Epithelial cell of prostate (primary cell): ENCODE data around the gene PRLR.
"Not testable (repeated sequence)": the region's sequence is repeated elsewhere in the genome, so short reads cannot be mapped to it uniquely, and the experiment has no call there.

Source experiments
- DNase-seq: peaks from one replicate; pipeline ENCODE4 v3.0.0-alpha.2; 2011; ENCODE audit warnings: low read depth, low spot score
- H3K27ac ChIP-seq: fragments of 450-650 bp; 2 replicates; pipeline ENCODE4 v1.5.1; 2017; ENCODE audit warnings: mild to moderate bottlenecking

Gene PRLR

DNA sequence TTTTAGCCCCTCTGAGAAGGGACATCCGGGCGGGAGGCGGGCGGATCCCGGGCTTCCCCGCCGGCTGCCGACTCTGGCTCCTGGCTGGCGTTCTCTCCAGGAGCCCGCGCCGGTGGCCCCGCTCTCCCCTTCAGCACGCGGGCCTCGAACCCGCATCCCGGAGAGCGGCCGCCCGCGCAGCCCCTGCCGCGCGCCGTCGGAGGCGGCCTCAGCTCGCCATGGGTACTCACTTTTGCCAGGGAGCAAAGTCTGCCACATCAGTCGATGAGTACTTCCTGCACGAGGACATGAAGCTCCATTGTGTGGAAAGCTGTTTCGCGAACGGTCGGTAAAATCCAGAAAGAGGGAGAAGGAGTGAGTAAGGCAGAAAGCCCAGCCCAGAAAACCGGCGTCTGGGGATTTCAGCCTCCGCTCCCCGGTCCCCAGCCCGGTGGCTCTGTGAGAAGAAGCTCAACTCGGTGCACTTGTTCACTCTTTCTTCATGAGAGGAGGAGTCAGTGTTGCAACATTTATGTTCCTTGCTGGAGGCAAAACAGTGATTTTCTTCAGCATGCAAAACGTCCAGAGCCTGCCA is at the start of gene PRLR:
Gene PRLR (minus strand): TSS at position 450 of the 574 bp plus-strand sequence. CDS start 140,867 bp downstream, outside the sequence.
- H3K27ac ChIP-seq = no peak within 1 kb of the TSS
- DNase-seq = no peak

DNA sequence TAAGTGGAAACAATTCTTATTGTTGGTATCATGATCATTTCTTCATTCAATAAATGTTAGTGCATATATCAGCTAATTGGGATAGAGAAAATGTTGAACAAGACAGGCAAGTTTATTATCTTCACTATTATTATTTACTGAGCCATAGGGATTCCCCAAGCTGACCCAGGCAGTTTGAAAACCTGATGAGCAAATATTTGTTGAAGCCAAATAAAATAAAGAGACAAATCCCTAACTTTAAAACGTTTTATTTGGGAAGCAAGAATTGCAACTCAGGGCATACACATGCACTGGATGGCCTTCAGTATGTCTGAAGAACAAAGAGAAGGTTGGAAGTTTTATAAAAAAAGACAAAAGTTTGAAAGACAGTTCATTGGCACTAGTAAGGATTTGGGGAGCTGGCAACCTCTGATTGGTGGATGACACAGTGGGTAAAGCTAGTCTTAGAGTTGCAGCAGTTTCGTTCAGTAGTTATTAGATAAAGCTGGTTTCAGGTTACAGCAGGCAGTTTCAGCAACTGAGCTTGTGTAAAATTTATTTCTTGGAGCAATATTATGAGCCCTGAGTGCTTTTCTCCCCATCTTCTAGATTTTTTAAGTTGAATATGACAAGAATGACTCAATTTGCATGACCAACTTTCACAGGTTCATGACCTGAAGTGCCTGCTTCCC is 44.7 kb upstream of the PRLR start:
- DNase-seq = no peak
- H3K27ac ChIP-seq = no peak overlapping the region

DNA sequence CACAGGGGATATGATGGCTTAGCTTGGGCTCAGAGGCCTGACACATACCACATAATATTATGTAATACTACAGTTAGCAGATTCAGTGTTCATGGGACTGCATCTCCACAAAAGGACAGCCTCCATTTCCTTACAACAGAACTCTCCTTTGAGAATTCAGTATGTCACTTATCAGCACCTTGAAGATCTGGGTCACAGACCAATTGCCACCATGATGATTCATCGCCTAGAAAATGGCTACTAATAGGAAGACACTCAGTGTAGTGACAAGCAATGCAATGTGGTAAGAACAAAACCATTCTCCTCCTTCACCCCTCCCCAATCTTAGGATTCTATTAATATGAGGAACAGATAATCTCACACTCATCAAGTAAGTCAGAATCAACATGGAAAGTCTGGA is 38.7 kb upstream of the PRLR start:
- H3K27ac ChIP-seq = no peak overlapping the region
- no peak for DNase-seq

GRCh38 chr5:35266276-35266675 is 36.0 kb upstream of the PRLR start:
- no peak overlapping the region for H3K27ac ChIP-seq
- DNase-seq = no peak

DNA sequence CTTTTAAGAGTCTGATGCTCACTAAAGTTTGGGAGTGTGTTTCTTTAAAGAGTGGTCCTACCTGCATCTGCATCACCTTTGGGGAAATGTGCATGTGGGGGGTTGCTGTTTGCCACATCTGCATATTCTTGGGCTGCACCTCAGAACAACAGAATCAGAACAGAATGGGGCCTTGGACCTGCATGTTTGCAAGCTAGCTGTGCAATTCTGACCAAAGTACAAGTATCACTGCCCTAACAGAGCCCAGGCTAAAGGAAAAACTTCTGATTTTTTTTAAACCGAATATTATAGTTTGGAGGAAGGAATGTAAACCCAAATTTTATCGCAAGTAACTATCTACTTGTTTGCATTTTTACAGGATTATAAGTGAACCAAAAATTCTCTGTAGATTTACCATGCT is 34.2 kb upstream of the PRLR start:
- no peak overlapping the region for H3K27ac ChIP-seq
- DNase-seq = no peak

DNA sequence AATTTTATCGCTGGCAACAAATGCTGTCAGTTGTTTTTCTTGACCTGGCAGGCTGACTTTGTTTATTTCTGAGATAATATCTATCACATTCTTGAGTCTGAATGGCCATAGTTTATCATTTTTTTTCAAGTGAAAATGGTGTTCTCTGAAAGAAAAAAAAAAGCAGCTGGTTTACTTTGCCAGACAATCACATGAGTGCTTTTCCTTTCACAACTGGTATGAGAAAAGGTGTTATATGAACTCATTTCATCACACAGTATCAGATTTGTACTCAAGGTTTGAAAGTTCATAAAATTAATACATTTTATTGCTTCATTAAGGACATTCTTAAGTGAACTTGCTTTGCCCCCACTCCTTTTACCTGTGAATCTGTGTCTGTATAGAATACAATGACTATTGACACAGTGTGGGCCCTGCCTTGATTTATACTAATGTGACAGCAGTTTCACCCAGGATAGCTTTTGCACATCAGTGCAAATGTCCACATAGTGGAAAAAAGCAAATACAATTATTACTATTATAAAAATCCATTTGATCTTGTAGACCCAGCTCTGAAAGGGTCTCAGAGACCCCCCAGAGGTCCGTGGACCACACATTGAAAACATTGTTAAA is 33.1 kb upstream of the PRLR start:
- no peak for DNase-seq
- no peak overlapping the region for H3K27ac ChIP-seq

GRCh38 chr5:35253582-35253981 is 23.3 kb upstream of the PRLR start:
- DNase-seq = no peak

DNA sequence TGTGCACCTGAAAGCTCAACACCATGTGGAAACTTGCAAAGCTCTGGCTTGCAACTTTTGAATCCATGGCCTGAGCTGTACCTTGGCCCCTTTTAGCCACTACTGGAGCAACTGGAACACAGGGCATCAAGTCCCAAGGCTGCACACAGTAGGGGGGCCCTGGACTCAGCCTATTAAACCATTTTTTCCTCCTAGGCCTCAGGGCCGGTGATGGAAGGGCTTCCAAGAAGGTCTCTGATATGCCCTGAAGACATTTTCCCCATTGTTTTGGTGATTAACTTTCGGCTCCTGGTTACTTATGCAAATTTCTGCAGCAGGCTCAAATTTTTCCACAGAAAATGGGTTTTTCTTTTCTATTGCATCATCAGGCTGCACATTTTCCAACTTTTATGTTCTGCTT is 22.7 kb upstream of the PRLR start:
- no peak for DNase-seq
- H3K27ac ChIP-seq = no peak overlapping the region

More at GRCh38 chr5:35253582-35253981, 23.3 kb upstream of the PRLR start:
- no peak overlapping the region for H3K27ac ChIP-seq

DNA sequence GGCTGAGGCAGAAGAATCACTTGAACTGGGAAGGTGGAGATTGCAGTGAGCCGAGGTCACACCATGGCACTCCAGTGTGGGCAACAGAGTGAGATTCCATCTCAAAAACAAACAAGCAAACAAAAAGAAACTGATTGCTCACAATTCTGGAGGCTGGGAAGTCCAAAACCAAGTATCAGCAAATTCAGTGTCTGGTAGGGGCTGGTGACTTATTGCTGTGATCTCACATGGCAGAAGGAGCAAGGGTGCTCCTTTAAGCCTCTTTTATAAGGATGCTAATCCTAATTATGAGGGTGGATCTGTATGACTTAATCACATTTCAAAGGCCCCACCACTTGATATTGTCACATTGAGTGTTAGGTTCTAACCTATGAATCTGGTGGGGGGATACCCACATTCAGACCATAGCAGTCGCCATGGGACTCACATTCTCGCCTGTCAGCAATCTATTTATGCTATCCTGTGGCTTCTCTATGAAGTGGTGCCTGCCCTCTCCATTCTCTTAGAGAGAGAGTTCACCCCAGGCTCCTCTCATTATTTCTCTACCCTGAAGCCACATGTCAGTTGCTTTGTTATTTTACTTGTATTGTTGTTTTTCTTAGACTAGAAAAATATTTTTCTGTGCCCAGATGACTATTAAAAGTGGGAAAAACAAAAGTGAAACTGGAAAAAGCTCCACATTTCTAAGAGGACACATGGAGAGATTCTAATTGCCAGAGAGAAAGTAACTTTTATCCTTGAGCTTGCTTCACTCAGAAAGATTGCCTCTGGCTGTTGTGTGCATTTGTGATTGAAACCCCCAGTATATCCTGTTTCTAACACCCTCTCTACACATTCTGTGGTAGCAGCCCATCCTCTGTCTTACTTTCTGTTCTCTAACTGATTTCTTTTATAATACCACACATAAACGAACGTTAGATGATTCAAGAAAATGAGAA is 18.8 kb upstream of the PRLR start:
- no peak overlapping the region for H3K27ac ChIP-seq
- DNase-seq = no peak

- no peak for DNase-seq
- peak overlapping the region; percentile 11 for H3K27ac ChIP-seq
Measured at GRCh38 chr5:35247648-35248034, 17.4 kb upstream of the PRLR start.

DNA sequence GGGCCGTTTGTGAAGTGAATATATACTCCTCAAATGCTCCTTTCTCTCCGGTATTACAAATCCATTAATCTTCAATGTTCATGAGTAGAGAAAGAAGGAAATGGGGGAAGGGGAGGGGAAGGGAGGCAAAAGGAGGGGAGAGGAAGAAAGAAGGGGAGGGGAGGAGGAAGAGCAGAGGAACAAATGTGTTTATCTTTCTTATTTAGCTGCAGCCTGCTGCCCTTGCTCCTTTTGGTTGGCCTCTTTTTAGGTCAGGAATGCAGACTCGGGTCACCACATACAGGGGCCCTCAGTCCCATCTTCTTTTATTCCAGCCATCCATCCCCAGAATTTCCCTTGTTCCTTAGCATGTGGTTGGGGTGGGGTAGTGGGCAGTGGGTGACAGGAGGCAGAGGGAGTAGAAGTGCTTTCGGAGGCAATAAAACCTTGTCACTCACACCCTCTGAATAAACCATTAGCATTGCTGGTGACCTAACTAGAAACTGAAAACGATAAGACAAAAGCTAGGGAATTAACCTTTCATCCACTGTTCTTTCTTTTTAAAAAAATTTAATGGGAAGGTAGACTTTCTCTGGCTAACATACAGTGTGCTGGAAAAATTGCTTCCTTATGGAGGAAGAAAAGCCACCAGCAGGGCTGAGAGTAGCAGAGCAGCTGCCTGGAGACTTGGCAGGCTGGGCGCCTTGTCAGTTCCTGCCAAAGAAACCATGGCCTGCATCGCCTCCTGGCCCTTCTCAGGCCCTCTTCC is 16.8 kb upstream of the PRLR start:
- H3K27ac ChIP-seq = peak overlapping the region; percentile 11
- no peak for DNase-seq

DNA sequence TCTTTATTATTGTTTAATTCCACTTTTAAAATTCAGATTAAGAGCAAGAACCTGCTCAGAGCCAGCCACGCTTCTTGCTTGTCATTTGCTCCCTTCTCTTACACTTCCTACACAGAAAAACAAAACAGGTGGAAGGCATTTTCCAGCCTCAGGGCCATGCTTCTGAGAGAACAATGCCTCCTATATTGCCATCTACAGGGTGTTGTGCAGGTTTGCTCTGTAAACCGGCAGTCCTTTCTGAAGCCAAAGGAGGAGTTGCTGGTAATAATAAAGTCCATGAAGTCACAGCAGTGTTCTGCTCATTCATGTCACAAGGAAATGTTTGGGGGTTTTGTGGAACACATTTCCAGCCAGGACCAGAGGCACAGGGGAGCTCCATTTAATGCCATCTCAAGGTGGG is 16.1 kb upstream of the PRLR start:
- DNase-seq = no peak
- H3K27ac ChIP-seq = no peak overlapping the region

GRCh38 chr5:35245371-35245770 is 15.1 kb upstream of the PRLR start:
- not testable (repeated sequence) for DNase-seq, H3K27ac ChIP-seq

DNA sequence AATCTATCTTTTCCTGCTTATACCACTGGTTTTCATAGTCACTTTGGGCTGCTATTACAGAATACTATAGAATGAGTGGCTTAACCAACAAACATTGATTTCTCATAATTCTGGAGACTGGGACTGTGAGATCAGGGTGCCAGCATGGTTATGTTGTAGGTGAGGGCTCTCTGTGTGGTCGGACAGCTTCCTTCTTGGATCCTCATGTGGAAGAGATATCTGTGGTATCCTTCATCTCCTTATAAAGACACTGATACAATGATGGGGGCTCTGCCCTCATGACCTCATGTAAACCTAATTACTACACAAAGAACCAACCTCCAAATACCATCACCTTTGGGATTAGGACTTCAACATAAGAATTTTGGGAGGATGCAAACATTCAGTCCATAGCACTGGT is 13.9 kb upstream of the PRLR start:
- DNase-seq = no peak
- no peak overlapping the region for H3K27ac ChIP-seq

- no peak for DNase-seq
- no peak overlapping the region for H3K27ac ChIP-seq
Measured at GRCh38 chr5:35242702-35243258, 12.5 kb upstream of the PRLR start.

DNA sequence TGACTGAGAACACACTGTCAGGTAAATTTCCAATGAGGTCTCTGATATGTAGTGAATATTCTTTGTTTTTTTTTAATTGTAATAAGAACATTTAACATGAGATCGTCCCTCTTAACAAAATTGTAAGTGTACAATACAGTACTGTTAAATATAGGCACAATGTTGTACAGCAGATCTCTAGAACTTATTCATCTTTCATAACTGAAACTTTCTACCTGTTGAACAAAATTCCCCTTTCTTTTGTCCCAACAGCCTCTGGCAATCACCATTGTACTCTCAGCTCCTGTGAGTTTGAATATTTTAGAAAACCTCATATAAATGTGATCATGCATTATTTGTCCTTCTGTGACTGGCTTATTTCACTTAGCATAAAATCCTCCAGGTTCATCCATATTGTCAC is 10.6 kb upstream of the PRLR start:
- no peak for DNase-seq
- H3K27ac ChIP-seq = no peak overlapping the region

GRCh38 chr5:35239911-35240610 is 9.8 kb upstream of the PRLR start:
- no peak for DNase-seq
- H3K27ac ChIP-seq = no peak overlapping the region

DNA sequence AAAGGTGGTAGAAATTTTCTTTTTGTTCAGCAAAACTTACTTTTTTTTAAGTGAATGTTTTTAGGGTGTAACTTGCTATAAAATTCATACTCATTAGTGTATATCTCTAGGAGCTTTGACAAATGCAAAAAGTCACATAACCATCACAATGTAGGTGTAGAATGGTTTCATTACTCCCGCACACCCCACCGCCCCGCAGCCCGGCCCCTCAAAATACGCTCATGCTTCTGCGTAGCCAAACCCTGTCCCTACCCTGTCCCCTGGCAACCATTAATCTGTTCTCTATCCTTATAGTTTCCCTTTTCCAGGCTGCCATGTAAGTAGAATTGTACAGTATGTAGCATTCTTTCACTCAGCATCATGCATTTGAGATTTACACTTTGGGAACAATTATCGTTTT is 9.2 kb upstream of the PRLR start:
- no peak for DNase-seq
- no peak overlapping the region for H3K27ac ChIP-seq
